Uterus (tissue), 4 donors: Measurements from ENCODE around the gene R3HCC1L. TPM values are rescaled to one million over a fixed set of nuclear protein-coding genes. Genes with fewer than 3 reads are reported as not detected.
A peak's percentile ranks its signal among the peaks of the same experiment; 100 is the strongest.

ENCODE experiments used
- DNase-seq, 2 donors: peaks; one replicate each; pipeline ENCODE4 v3.0.0-alpha.2; 2019 to 2020
- H3K27ac ChIP-seq, 2 donors: fragments of 200-600 bp; sonication (generic); 1 replicate in 1 of 2; 2 replicates in 1 of 2; pipeline ENCODE4 v1.5.1; 2016 to 2018
- H3K27me3 ChIP-seq, 2 donors: fragments of 200-600 bp; sonication (generic); one replicate each; pipeline ENCODE4 v1.5.1; 2018 to 2019; ENCODE audit warnings: control low read depth in 1 of 2
- H3K36me3 ChIP-seq, 2 donors: fragments of 200-600 bp; sonication (generic); one replicate each; pipeline ENCODE4 v1.5.1; 2019; ENCODE audit warnings: control low read depth in 1 of 2
- H3K4me1 ChIP-seq, 2 donors: fragments of 200-600 bp; sonication (generic); one replicate each; pipeline ENCODE4 v1.5.1; 2018 to 2019; ENCODE audit warnings: control low read depth in 1 of 2
- H3K4me3 ChIP-seq, 2 donors: fragments of 200-600 bp; sonication (generic); 1 replicate in 1 of 2; 2 replicates in 1 of 2; pipeline ENCODE4 v1.5.1; 2018 to 2019; ENCODE audit warnings: mild to moderate bottlenecking in 1 of 2
- H3K9me3 ChIP-seq, 2 donors: fragments of 200-600 bp; sonication (generic); one replicate each; pipeline ENCODE4 v1.5.1; 2019; ENCODE audit warnings: control low read depth in 1 of 2
- CTCF ChIP-seq, 4 experiments: fragments of 200-600 bp in 2 of 4; fragments of 450-650 bp in 2 of 4; sonication (generic) in 2 of 4; IDR thresholded peaks; one replicate each; pipeline ENCODE4 v1.5.1; 2016 to 2019; ENCODE audit warnings: antibody characterized with exemption in 4 of 4, mild to moderate bottlenecking in 2 of 4, moderate library complexity in 1 of 4
- POLR2A ChIP-seq, 2 donors: fragments of 450-650 bp; IDR thresholded peaks; one replicate each; pipeline ENCODE4 v1.6.1; 2016; ENCODE audit warnings: antibody characterized with exemption in 2 of 2, mild to moderate bottlenecking in 1 of 2, moderate library complexity in 1 of 2
- intact Hi-C: fragments of 100-400 bp; cut with DNase I; formaldehyde crosslinking; loops from one replicate; pipeline ENCODE4 v1.15.1; 2023; ENCODE audit warnings: low total_unique reads
- total RNA-seq, 4 donors: library from RNA; depleted of rRNA in 3 of 4; stranded (reverse); fragments of >200 nt in 3 of 4; gene quantifications; one replicate each; pipeline versions ENCODE4 v1.1.0 to v1.2.4, GENCODE V29; 2014 to 2023
- donor health status: DM: yes; HTN: yes; CAD: no.

Gene R3HCC1L
- total RNA-seq, 4 donors from 2014 or later, result 5.9 to 23.4 (median 10.8) TPM

- H3K27ac ChIP-seq, result no peak overlapping the region
Measured at GRCh38 chr10:98263088-98263487, 128.6 kb downstream of the R3HCC1L start.

GRCh38 chr10:98264378-98265065 is 130.1 kb downstream of the R3HCC1L start:
- H3K27ac ChIP-seq, result no peak overlapping the region
- no peaks in the 10 kb centered on the region for H3K36me3 ChIP-seq
- no peak overlapping the region for H3K4me3 ChIP-seq
- H3K9me3 ChIP-seq, result no peaks in the 10 kb centered on the region
- intact Hi-C loops, result no loop called here
- H3K4me1 ChIP-seq, result peaks cover 0 to 17% of the 10 kb centered on the region in 2 donors
- no peak for DNase-seq
- TF ChIP-seq POLR2A (IDR thresholded peaks at IDR 0.05), result no peak
- H3K27me3 ChIP-seq, result no peaks in the 10 kb centered on the region

More at GRCh38 chr10:98263088-98263487, 128.6 kb downstream of the R3HCC1L start:
- intact Hi-C loops, result no loop called here
- Histone ChIP-seq H3K4me3 (no peak overlapping the region), H3K27me3 (no peaks in the 10 kb centered on the region), H3K9me3 (no peaks in the 10 kb centered on the region), H3K36me3 (no peaks in the 10 kb centered on the region), H3K4me1 (peaks cover 0 to 5% of the 10 kb centered on the region in 2 donors)
- DNase-seq, result no peak
- no peak for TF ChIP-seq POLR2A (IDR thresholded peaks at IDR 0.05)
- no peak for TF ChIP-seq CTCF (IDR thresholded peaks at IDR 0.05)

GRCh38 chr10:98265403-98266378 is 131.2 kb downstream of the R3HCC1L start:
- Histone ChIP-seq H3K36me3 (no peaks in the 10 kb centered on the region), H3K4me1 (peaks cover 0 to 26% of the 10 kb centered on the region in 2 donors), H3K9me3 (no peaks in the 10 kb centered on the region), H3K27me3 (no peaks in the 10 kb centered on the region), H3K27ac (peak overlapping the region; percentile 94 to 96), H3K4me3 (no peak overlapping the region)
- no peak for DNase-seq
- TF ChIP-seq POLR2A (IDR thresholded peaks at IDR 0.05) (no peak), CTCF (IDR thresholded peaks at IDR 0.05) (no peak)
- intact Hi-C loops, result no loop called here

GRCh38 chr10:98266647-98267046 is 132.2 kb downstream of the R3HCC1L start:
- H3K4me3 ChIP-seq, result no peak overlapping the region
- no peaks in the 10 kb centered on the region for H3K27me3 ChIP-seq
- TF ChIP-seq CTCF (IDR thresholded peaks at IDR 0.05) (no peak), POLR2A (IDR thresholded peaks at IDR 0.05) (no peak)
- DNase-seq, result no peak
- peak overlapping the region; percentile 94 to 96 for H3K27ac ChIP-seq
- intact Hi-C loops, result no loop called here
- H3K4me1 ChIP-seq, result peaks cover 0 to 26% of the 10 kb centered on the region in 2 donors
- H3K36me3 ChIP-seq, result no peaks in the 10 kb centered on the region
- no peaks in the 10 kb centered on the region for H3K9me3 ChIP-seq

- intact Hi-C loops, result no loop called here
- no peak for DNase-seq
- TF ChIP-seq CTCF (IDR thresholded peaks at IDR 0.05), result no peak
- no peak for TF ChIP-seq POLR2A (IDR thresholded peaks at IDR 0.05)
- H3K27me3 ChIP-seq, result no peaks in the 10 kb centered on the region
- peak overlapping the region; percentile 94 to 96 for H3K27ac ChIP-seq
- no peaks in the 10 kb centered on the region for H3K9me3 ChIP-seq
- peaks cover 0 to 26% of the 10 kb centered on the region in 2 donors for H3K4me1 ChIP-seq
- peak overlapping the region; percentile 47 to 52 for H3K4me3 ChIP-seq
- no peaks in the 10 kb centered on the region for H3K36me3 ChIP-seq
Measured at GRCh38 chr10:98267069-98267893, 132.8 kb downstream of the R3HCC1L start.
